ENCODE results near the gene DUOXA1.

Gene DUOXA1, protein sequence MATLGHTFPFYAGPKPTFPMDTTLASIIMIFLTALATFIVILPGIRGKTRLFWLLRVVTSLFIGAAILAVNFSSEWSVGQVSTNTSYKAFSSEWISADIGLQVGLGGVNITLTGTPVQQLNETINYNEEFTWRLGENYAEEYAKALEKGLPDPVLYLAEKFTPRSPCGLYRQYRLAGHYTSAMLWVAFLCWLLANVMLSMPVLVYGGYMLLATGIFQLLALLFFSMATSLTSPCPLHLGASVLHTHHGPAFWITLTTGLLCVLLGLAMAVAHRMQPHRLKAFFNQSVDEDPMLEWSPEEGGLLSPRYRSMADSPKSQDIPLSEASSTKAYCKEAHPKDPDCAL

DNA sequence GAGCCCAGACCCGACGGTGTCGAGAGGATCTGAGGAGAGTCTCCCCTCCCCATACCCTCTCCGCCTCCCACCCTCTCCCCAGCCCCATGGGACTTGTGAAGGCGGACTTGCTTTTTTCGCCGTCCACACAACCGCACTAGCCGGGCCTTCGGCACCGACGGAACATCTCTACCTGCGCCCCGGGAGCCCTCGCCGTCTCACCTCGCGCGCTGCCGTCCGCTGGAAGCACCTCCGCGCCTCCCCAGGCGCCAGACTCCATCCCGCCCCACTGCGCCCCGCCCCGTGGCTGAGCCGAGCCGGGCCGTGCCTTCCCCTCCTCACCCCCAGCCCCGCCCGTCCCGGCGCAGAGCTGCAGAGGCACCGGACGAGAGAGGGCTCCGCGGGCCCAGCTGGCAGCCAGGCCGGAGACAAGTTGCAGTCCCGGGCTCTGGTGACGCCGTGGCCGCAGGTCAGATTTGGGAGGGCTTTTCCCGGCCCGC lies at the start of gene DUOXA1, which contains the start of gene DUOX1:
DUOXA1 (minus strand) TSS at position 229 of the 479 bp plus-strand sequence. CDS start 6,865 bp downstream, outside the sequence.
DUOX1 (plus strand) TSS at position 344 of the 479 bp plus-strand sequence. CDS start 1,973 bp downstream, outside the sequence.
- DNase-seq (ENCODE audit: low spot score), result no peak
- TF ChIP-seq, protein P1, sequence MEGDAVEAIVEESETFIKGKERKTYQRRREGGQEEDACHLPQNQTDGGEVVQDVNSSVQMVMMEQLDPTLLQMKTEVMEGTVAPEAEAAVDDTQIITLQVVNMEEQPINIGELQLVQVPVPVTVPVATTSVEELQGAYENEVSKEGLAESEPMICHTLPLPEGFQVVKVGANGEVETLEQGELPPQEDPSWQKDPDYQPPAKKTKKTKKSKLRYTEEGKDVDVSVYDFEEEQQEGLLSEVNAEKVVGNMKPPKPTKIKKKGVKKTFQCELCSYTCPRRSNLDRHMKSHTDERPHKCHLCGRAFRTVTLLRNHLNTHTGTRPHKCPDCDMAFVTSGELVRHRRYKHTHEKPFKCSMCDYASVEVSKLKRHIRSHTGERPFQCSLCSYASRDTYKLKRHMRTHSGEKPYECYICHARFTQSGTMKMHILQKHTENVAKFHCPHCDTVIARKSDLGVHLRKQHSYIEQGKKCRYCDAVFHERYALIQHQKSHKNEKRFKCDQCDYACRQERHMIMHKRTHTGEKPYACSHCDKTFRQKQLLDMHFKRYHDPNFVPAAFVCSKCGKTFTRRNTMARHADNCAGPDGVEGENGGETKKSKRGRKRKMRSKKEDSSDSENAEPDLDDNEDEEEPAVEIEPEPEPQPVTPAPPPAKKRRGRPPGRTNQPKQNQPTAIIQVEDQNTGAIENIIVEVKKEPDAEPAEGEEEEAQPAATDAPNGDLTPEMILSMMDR (IDR thresholded peaks at IDR 0.05; ENCODE audit: extremely low read depth, insufficient read depth, missing control alignments), result no peak
- in situ Hi-C loops (cut with MboI; ENCODE audit: low pct_unique_long_range_greater_than_20kb, low sequenced_read_pairs, unreplicated experiment), result no loop called here

DNA sequence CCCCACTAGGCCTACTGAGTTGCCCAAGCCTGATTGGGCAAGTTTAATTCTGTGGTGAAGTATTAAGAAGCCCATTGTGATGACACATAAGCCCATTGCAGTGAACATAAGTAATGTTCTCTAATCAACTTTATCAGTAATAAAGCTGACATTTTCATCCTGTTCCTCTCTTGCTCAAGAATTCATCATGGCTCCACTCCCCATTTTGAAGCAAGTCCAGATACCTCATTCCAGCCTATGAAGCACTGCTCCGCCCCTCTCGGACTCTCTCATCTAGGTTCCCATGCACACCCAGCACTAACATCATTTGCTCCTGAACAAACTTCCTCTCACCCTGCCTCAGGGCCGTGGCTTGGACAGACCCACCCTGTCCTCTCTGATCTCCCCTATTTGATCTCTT lies 47.6 kb upstream of the DUOXA1 start:
- in situ Hi-C loops (cut with MboI; ENCODE audit: low pct_unique_long_range_greater_than_20kb, low sequenced_read_pairs, unreplicated experiment), result no loop called here
- no peak for DNase-seq (ENCODE audit: low spot score)
- TF ChIP-seq, protein P1 (IDR thresholded peaks at IDR 0.05; ENCODE audit: extremely low read depth, insufficient read depth, missing control alignments), result no peak

DNA sequence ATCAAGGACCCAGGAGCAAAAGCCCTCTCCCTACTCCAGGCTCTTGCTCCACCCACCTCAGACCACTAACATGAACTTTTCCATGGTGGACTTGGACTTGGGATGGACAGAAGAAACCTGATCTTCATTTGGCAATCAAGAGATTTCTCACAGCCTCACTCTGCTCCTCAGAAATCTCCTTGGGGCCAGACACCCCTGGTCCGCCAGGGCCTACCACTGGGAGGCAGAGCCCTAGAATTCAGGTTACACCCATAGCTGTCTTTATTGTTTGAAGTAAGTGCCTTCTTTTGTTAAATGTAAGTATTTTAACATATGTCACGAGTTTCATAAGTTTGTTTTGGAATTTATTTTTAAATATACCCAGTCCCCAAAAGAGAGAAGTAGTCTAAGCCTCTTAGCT lies 44.9 kb upstream of the DUOXA1 start:
- TF ChIP-seq, protein P1 (IDR thresholded peaks at IDR 0.05; ENCODE audit: extremely low read depth, insufficient read depth, missing control alignments), result no peak
- in situ Hi-C loops (cut with MboI; ENCODE audit: low pct_unique_long_range_greater_than_20kb, low sequenced_read_pairs, unreplicated experiment), result no loop called here
- no peak for DNase-seq (ENCODE audit: low spot score)

DNA sequence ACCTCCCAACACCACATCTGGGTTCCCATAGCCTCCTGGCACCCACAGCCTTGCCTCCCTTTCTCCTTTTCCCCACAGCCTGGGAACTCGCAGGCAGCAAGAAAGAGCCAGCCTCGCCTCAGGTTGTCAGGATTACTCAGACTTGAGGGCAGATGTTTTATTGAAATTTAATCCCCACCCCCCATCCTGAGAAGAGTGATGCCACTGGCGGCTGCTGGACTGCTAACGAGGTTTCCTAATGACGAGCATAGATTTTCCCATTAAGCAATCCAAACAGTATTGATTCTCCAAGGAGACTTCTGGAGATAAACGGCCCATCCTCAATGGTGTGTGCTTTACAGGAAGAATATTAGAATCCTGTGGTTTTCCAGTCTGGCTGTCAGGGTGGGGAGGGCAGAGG lies 44.4 kb upstream of the DUOXA1 start:
- in situ Hi-C loops (cut with MboI; ENCODE audit: low pct_unique_long_range_greater_than_20kb, low sequenced_read_pairs, unreplicated experiment), result no loop called here
- TF ChIP-seq, protein P1 (IDR thresholded peaks at IDR 0.05; ENCODE audit: extremely low read depth, insufficient read depth, missing control alignments), result no peak
- DNase-seq (ENCODE audit: low spot score), result no peak

DNA sequence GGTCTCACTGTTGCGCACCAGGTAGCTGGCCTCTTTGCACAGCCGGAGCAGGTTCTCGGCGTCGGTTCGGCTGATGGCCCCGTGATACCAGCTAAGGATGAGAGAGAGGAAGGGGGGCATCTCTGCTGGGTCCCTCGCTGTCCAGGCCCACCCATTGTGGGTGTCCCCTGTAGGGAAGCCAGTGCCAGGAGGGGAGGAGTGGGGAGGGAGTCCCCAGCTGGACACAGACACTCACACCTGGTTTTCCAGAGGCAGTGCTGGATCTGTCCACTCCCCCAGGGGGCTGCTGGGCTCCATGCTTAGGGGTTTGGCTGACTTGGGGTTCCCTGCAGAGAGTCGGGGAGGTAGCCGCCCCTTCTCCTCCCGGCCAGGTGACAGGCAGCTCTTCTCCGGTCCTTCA lies 42.2 kb upstream of the DUOXA1 start:
- in situ Hi-C loops (cut with MboI; ENCODE audit: low pct_unique_long_range_greater_than_20kb, low sequenced_read_pairs, unreplicated experiment), result no loop called here
- no peak for DNase-seq (ENCODE audit: low spot score)
- TF ChIP-seq, protein P1 (IDR thresholded peaks at IDR 0.05; ENCODE audit: extremely low read depth, insufficient read depth, missing control alignments), result no peak

DNA sequence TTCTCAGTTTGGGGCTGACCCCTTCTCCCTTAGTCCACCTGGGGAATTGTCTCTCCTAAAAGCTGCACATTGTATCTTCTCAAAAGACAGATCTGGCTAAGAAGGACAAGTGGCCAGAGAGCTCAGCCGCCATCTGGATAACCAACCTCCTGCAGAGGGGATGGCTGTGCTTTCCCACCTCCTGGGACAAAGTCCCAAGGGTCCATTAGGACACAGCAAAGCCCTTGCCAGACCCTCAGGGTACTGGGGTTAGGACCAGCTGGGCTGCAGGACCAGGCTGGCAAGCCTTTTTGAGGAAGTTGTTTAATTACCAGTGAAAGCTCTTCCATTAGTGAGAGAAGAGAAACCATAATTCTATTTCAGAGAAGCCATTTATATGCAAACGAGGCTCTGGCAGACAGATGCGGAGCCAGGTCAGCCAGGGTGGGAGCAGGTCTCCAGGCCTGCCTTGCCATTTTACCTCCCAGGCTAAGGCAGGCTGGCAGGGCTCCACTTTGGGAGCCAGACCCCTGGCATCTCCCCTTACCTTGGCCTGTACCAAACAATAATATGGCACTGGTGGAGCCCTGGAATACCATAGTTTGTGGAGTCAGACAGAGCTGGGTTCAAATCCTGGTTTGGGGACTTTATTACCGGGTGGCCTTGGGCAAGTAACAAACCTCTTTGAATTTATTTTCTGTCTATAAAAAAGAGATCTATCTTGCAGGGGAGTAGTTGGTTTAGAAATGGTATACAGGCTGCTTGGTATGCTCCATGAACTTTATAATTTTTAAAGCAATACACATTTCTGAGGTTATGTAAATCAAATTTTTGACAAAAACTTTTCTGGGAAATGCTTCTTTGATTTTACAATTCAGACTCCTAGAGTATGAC lies 40.2 kb upstream of the DUOXA1 start:
- in situ Hi-C loops (cut with MboI; ENCODE audit: low pct_unique_long_range_greater_than_20kb, low sequenced_read_pairs, unreplicated experiment), result no loop called here
- no peak for DNase-seq (ENCODE audit: low spot score)
- TF ChIP-seq, protein P1 (IDR thresholded peaks at IDR 0.05; ENCODE audit: extremely low read depth, insufficient read depth, missing control alignments), result no peak
